Fibroblast of villous mesenchyme (primary cell): ENCODE measurements around the gene HSDL1. TPM values are rescaled to one million over a fixed set of nuclear protein-coding genes. Genes with fewer than 3 reads are reported as not detected.

Experiments used
- DNase-seq: peaks from one replicate; pipeline ENCODE4 v3.0.0-alpha.2; 2010; ENCODE audit warnings: low read depth
- H3K4me3 ChIP-seq: 2 replicates; pipeline ENCODE4 v1.5.1; 2011; ENCODE audit warnings: low read depth, mild to moderate bottlenecking, low read length
- CTCF ChIP-seq: IDR thresholded peaks from 2 replicates; pipeline ENCODE4 v1.5.1; 2012; ENCODE audit warnings: low read depth, mild to moderate bottlenecking, low read length; ENCODE audit not compliant: insufficient read depth
- total RNA-seq: library from RNA; depleted of rRNA; stranded (reverse); fragments of >200 nt; gene quantifications from 2 replicates; pipeline ENCODE4 v1.2.3, GENCODE V29; 2012

The HSDL1 gene
- total RNA-seq, 1 donor = 29.8 TPM

GRCh38 chr16:84180519-84181140 is 35.7 kb upstream of the HSDL1 start:
- no peak overlapping the region for H3K4me3 ChIP-seq
- no peak for TF ChIP-seq CTCF
- no peak for DNase-seq

- no peak for TF ChIP-seq CTCF
- no peak for DNase-seq
- H3K4me3 ChIP-seq = no peak overlapping the region
These were observed 34.8 kb upstream of the HSDL1 start for GRCh38 chr16:84179612-84180320.

- DNase-seq = no peak
- no peak for TF ChIP-seq CTCF
- H3K4me3 ChIP-seq = no peak overlapping the region
These were observed 34.1 kb upstream of the HSDL1 start for GRCh38 chr16:84178892-84179611.

- DNase-seq = no peak
- no peak for TF ChIP-seq CTCF
- H3K4me3 ChIP-seq = no peak overlapping the region
These were observed 33.3 kb upstream of the HSDL1 start for GRCh38 chr16:84178146-84178765.

GRCh38 chr16:84177741-84178073 is 32.7 kb upstream of the HSDL1 start:
- H3K4me3 ChIP-seq = no peak overlapping the region
- TF ChIP-seq CTCF = no peak
- DNase-seq = peak; percentile 71

GRCh38 chr16:84176192-84177053 is 31.4 kb upstream of the HSDL1 start:
- H3K4me3 ChIP-seq = no peak overlapping the region
- no peak for TF ChIP-seq CTCF
- DNase-seq = no peak
